HEK293T (cell line): ENCODE measurements around the gene BTG4.

Experiments used
- CTCF ChIA-PET: fragments of 350-600 bp; formaldehyde crosslinking; extraction: SDS; loops from one replicate; lab custom pipeline; 2021; ENCODE audit warnings: antibody characterized with exemption, inconsistent platforms; lab: Yijun Ruan, JAX
- POLR2A ChIA-PET: fragments of 350-600 bp; formaldehyde crosslinking; extraction: SDS; loops from one replicate; lab custom pipeline; 2020; ENCODE audit warnings: antibody characterized with exemption, inconsistent platforms; lab: Yijun Ruan, JAX
- DNase-seq: peaks from one replicate; pipeline ENCODE4 v3.0.0; 2012; ENCODE audit warnings: mixed read lengths; ENCODE audit errors: extremely low spot score
- ARNT ChIP-seq: fragments of 450-650 bp; IDR thresholded peaks from 2 replicates; pipeline ENCODE4 v1.6.1; 2017; ENCODE audit warnings: mild to moderate bottlenecking
- BHLHE40 ChIP-seq: fragments of 450-650 bp; IDR thresholded peaks from 2 replicates; pipeline ENCODE4 v1.6.1; 2016; ENCODE audit warnings: mild to moderate bottlenecking, moderate library complexity, borderline replicate concordance
- CTBP1 ChIP-seq: fragments of 450-650 bp; IDR thresholded peaks from 2 replicates; pipeline ENCODE4 v1.6.1; 2016; ENCODE audit warnings: borderline replicate concordance
- ELF4 ChIP-seq: fragments of 450-650 bp; IDR thresholded peaks from 2 replicates; pipeline ENCODE4 v1.6.1; 2017; ENCODE audit warnings: antibody characterized with exemption
- FOXA1 ChIP-seq: fragments of 450-650 bp; IDR thresholded peaks from 2 replicates; pipeline ENCODE4 v1.6.1; 2016; ENCODE audit warnings: mild to moderate bottlenecking
- FOXK2 ChIP-seq: fragments of 450-650 bp; IDR thresholded peaks from 2 replicates; pipeline ENCODE4 v1.6.1; 2016; ENCODE audit warnings: mild to moderate bottlenecking
- FOXM1 ChIP-seq: fragments of 450-650 bp; IDR thresholded peaks from 2 replicates; pipeline ENCODE4 v1.6.1; 2017; ENCODE audit warnings: mild to moderate bottlenecking, borderline replicate concordance
- HDGF ChIP-seq: fragments of 450-650 bp; IDR thresholded peaks from 2 replicates; pipeline ENCODE4 v1.6.1; 2017; ENCODE audit warnings: antibody characterized with exemption, borderline replicate concordance
- L3MBTL2 ChIP-seq: fragments of 450-650 bp; conservative IDR thresholded peaks from 2 replicates; pipeline ENCODE4 v1.6.1; 2016; ENCODE audit warnings: mild to moderate bottlenecking
- LEF1 ChIP-seq: fragments of 450-650 bp; IDR thresholded peaks from 2 replicates; pipeline ENCODE4 v1.6.1; 2017; ENCODE audit warnings: mild to moderate bottlenecking, borderline replicate concordance
- NFRKB ChIP-seq: fragments of 450-650 bp; IDR thresholded peaks from 2 replicates; pipeline ENCODE4 v1.6.1; 2016; ENCODE audit warnings: mild to moderate bottlenecking, moderate library complexity
- PKNOX1 ChIP-seq: fragments of 450-650 bp; IDR thresholded peaks from 2 replicates; pipeline ENCODE4 v1.6.1; 2016
- SP1 ChIP-seq: fragments of 450-650 bp; IDR thresholded peaks from 2 replicates; pipeline ENCODE4 v1.6.1; 2017
- SUZ12 ChIP-seq: fragments of 450-650 bp; IDR thresholded peaks from 2 replicates; pipeline ENCODE4 v1.6.1; 2016; ENCODE audit warnings: mild to moderate bottlenecking
- TARDBP ChIP-seq: fragments of 450-650 bp; IDR thresholded peaks from 2 replicates; pipeline ENCODE4 v1.6.1; 2016
- ZNF384 ChIP-seq: fragments of 450-650 bp; IDR thresholded peaks from 2 replicates; pipeline ENCODE4 v1.6.1; 2016

Gene BTG4

GRCh38 chr11:111525456-111525855, 13.3 kb upstream of the BTG4 start:
- ChIA-PET POLR2A (no interaction called here), CTCF (no interaction called here)
- no peak for TF ChIP-seq FOXA1
- no peak for TF ChIP-seq NFRKB
- TF ChIP-seq SP1, result no peak
- TF ChIP-seq LEF1, result no peak
- no peak for TF ChIP-seq CTBP1
- no peak for TF ChIP-seq HDGF
- no peak for TF ChIP-seq ZNF384
- no peak for TF ChIP-seq FOXM1
- no peak for TF ChIP-seq SUZ12
- TF ChIP-seq L3MBTL2, result no peak
- TF ChIP-seq ARNT, result no peak
- no peak for TF ChIP-seq BHLHE40
- no peak for TF ChIP-seq FOXK2
- no peak for TF ChIP-seq PKNOX1
- no peak for TF ChIP-seq TARDBP
- no peak for TF ChIP-seq ELF4
- no peak for DNase-seq

- POLR2A ChIA-PET, result no interaction called here
- CTCF ChIA-PET, result no interaction called here
Measured at GRCh38 chr11:111524056-111524455, 11.9 kb upstream of the BTG4 start.

GRCh38 chr11:111523343-111523742, 11.2 kb upstream of the BTG4 start:
- DNase-seq, result no peak
- ChIA-PET CTCF (no interaction called here), POLR2A (no interaction called here)
- TF ChIP-seq L3MBTL2, result no peak
- no peak for TF ChIP-seq HDGF
- TF ChIP-seq FOXK2, result no peak
- TF ChIP-seq NFRKB, result no peak
- no peak for TF ChIP-seq FOXM1
- no peak for TF ChIP-seq ELF4
- TF ChIP-seq FOXA1, result no peak
- no peak for TF ChIP-seq LEF1
- TF ChIP-seq SUZ12, result no peak
- TF ChIP-seq SP1, result no peak
- TF ChIP-seq PKNOX1, result no peak
- no peak for TF ChIP-seq BHLHE40
- no peak for TF ChIP-seq ZNF384
- TF ChIP-seq TARDBP, result no peak
- no peak for TF ChIP-seq CTBP1
- TF ChIP-seq ARNT, result no peak

More at GRCh38 chr11:111524056-111524455, 11.9 kb upstream of the BTG4 start:
- DNase-seq, result no peak
- TF ChIP-seq SP1, result no peak

- ChIA-PET CTCF (no interaction called here), POLR2A (interaction anchor here (0.7 kb wide), 1 partner anchor 9 kb away, joined by 3 read pairs; no protein-coding TSS in a partner anchor)
- DNase-seq, result no peak
- TF ChIP-seq FOXA1, result no peak
- TF ChIP-seq SUZ12, result no peak
- no peak for TF ChIP-seq ARNT
- no peak for TF ChIP-seq BHLHE40
- no peak for TF ChIP-seq SP1
- TF ChIP-seq L3MBTL2, result no peak
- TF ChIP-seq PKNOX1, result no peak
- no peak for TF ChIP-seq CTBP1
- no peak for TF ChIP-seq TARDBP
- no peak for TF ChIP-seq FOXK2
- TF ChIP-seq LEF1, result no peak
- TF ChIP-seq HDGF, result no peak
- TF ChIP-seq ELF4, result no peak
- no peak for TF ChIP-seq ZNF384
Measured at GRCh38 chr11:111522426-111522825, 10.2 kb upstream of the BTG4 start.

- ChIA-PET POLR2A (no interaction called here), CTCF (no interaction called here)
- TF ChIP-seq CTBP1 (no peak), BHLHE40 (no peak), ZNF384 (no peak), SUZ12 (no peak), LEF1 (no peak)
- no peak for DNase-seq
Measured at GRCh38 chr11:111521135-111521534, 8.9 kb upstream of the BTG4 start.

GRCh38 chr11:111520560-111520959, 8.4 kb upstream of the BTG4 start:
- ChIA-PET POLR2A (no interaction called here), CTCF (no interaction called here)
- no peak for TF ChIP-seq L3MBTL2
- TF ChIP-seq FOXM1, result no peak
- TF ChIP-seq FOXA1, result no peak
- no peak for TF ChIP-seq ZNF384
- no peak for DNase-seq

- CTCF ChIA-PET, result no interaction called here
- no peak for DNase-seq
- POLR2A ChIA-PET, result no interaction called here
- TF ChIP-seq NFRKB (no peak), SP1 (no peak), BHLHE40 (no peak)
Measured at GRCh38 chr11:111518668-111519067, 6.5 kb upstream of the BTG4 start.
